SW480 (cell line): ENCODE data around the gene LRRC26.

ENCODE experiments used
- DNase-seq: peaks from one replicate; pipeline ENCODE4 v3.0.0-alpha.2; 2016; ENCODE audit warnings: low spot score

LRRC26 gene

GRCh38 chr9:137199411-137200121 lies 29.7 kb upstream of the LRRC26 start:
- no peak for DNase-seq

- no peak for DNase-seq
Observed at GRCh38 chr9:137198902-137199283, 29.0 kb upstream of the LRRC26 start.

DNA sequence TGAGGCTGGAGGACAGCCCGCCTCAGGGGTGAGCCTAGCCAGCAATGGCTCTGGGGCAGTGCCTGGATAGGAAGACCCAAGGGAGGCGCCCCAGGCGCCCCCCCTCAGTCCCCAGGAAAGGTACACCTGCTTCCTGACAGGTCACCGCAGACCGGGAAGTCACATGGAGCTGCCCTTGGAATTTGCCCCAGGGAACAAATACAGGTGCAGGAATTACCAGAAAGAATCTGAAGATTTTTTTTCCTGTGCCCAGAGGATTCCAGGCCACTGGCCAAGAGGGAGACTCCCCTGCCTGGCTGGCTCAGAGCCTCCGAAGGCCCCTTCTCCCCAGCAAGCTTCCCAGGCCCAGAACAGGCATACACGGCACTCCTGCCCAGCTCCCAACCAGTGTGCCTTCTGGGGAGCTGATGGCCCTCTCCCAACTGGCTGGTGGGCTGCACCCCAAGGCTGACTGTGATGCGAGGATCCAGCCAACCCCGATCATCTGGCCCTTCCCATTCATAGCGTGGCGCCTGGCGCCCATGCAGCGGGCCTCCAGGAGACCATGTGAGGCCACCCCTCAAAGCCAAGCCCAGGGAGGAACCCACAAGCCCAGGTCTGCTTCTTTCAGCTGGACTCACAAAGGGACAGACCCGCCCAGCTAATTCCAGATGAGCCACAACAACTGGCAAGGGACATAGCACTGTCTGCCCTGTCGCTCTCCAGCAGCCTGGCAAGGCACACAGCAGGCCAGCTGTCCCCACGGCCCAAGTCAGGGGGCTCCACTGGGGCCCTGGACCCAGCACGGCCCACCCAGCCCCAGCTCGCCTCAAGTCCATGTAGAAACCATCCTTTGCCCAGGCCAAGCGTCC lies 28.4 kb upstream of the LRRC26 start:
- DNase-seq, result peak; percentile 42

- no peak for DNase-seq
Observed at GRCh38 chr9:137195525-137196220, 25.8 kb upstream of the LRRC26 start.

- no peak for DNase-seq
Observed at GRCh38 chr9:137194909-137195308, 25.1 kb upstream of the LRRC26 start.

DNA sequence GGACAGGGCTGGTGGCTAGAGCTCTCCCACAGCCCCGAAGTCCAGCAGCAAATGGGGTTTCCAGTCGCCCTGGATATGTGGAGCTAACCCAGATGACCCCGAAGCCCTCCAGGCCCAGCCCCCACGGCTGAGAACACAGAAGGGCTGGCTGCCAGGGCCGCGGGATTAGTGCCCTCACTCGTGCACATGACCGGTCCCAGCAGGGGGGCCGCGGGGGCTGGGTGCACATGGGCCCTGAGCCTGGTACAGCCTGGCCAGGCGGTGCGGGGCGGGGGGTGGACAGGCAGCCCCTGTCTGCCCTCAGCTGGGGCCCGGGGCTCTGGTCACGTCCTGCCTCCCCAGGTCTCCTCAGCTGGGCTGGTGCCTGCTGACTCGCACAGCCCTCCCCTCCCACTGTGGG lies 24.5 kb upstream of the LRRC26 start:
- no peak for DNase-seq

- DNase-seq, result no peak
Observed at GRCh38 chr9:137193771-137194170, 23.9 kb upstream of the LRRC26 start.

GRCh38 chr9:137192859-137193258 lies 23.0 kb upstream of the LRRC26 start:
- no peak for DNase-seq

DNA sequence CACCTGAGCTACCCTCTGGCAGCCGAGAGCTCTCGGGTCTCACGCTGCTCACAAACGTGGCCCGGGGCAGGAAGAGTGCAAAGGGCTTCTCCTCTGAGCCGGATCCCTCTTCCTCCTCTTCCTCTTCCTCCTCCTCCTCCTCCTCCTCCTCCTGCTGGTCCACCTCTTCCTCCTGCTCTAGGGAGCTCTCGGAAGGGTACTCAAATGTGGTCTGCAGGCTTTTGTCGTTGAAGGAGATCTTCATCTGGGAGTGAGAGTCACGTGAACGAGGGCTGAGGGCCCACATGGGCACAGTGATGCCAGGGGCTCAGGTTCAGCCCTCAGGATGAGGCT lies 22.6 kb upstream of the LRRC26 start:
- no peak for DNase-seq

DNA sequence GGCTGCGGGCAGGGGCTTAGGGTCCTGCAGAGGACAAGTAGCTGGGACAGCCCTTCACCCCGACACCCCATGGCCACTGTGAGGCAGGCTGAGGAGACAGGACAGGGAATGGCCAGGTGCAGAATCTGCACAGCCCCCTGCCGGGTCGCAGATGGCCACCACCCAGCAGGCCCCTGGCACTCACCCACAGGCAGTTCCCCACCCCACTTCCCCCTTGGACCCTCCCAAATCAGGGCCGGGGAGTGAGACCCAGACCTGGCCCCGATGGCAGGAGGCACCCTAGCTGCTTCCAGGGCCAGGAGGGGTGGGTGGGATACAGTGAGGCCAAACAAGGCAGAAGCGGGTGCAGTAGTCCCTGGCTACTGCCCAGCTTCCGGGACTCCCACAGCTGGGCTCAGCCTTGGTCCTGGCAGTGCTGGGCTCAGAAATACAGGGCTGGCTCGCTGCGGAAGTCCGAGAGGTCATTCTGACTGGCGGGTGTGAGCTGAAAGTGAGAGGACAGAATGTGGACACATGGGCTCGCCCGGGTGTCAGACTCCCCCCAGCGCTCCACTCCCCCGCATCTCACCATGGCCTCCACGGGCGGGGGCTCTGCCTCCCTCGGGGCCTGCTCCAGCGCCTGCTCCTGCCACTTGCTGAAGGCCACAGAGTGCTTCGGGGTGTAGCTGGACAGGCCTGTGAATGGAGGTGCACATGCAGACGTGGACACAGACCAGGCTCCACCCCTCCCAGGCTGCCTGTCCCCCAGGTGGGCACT lies 22.0 kb upstream of the LRRC26 start:
- DNase-seq, result no peak

DNA sequence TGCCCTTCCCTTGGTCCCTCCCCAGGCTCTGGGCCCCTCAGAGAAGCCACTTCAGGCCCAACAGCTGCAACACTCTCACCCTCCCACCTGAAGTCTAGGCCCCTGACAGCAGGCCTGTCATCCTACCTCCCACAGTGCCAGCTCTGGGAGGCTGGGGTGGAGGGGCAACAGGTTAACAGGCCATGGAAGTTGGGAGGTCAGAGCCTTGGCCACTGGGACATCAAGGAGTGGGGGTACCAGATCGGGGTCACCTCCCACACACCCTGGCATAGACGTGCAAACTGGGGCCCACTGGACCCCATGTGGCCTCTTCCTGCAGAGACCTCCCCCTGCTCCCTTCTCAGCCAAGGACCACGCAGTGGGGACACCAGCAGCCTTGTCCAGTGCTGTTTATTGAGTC lies 21.4 kb upstream of the LRRC26 start:
- DNase-seq, result no peak

GRCh38 chr9:137190315-137190856 lies 20.5 kb upstream of the LRRC26 start:
- no peak for DNase-seq

GRCh38 chr9:137189297-137190295 lies 19.7 kb upstream of the LRRC26 start:
- DNase-seq, result no peak

GRCh38 chr9:137188490-137189296 lies 18.8 kb upstream of the LRRC26 start, which contains the start of the genes ANAPC2 and SSNA1:
TSS of gene ANAPC2 (minus strand) at chr9:137188560. CDS start at chr9:137188532, 28 bp downstream.
TSS of gene SSNA1 (plus strand) at chr9:137188676. CDS start at chr9:137188727, 51 bp downstream.
- peak; percentile 88 for DNase-seq

GRCh38 chr9:137188086-137188489 lies 18.2 kb upstream of the LRRC26 start:
- no peak for DNase-seq

DNA sequence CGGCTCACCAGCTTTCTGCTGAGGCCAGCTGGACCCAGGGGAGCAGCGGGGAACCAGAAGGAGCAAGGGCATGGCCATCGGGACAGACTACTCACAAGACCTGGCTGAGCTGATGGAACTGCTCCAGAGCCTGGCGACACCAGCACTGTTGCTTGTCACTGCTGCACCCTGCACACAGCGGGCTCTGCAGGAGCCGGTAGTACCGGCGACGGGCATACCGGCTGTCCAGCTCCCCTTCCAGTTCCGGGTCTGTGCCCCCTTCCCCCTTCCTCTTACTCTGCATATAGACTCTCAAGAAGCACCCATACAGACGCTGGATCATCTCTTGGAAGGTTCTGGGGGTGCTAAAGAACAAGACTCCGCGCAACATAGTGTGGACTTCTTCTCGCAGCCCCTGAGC lies 17.5 kb upstream of the LRRC26 start:
- no peak for DNase-seq

DNA sequence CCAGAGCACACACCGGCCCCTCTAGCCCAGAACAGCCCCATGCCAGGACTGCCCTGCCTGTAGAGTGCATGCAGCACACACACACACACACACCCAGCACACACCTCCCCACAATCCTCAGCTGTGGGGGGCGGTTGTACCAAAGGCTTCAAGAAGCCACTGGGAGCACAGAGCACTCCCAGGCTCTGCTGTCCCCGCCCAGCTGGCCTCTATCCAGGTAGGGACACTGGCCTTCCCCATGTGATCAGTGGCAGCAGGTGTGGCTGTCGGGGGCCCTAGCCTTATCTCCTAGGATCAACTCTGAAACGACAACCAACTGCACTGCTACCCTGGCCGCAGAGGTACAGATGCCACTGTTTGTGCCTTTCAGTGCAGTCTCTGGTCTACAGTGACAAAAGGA lies 16.5 kb upstream of the LRRC26 start:
- no peak for DNase-seq

GRCh38 chr9:137185921-137186320 lies 16.1 kb upstream of the LRRC26 start:
- no peak for DNase-seq

GRCh38 chr9:137184881-137185660 lies 15.2 kb upstream of the LRRC26 start:
- no peak for DNase-seq
